Measurements from ENCODE around the gene MTHFSD.

DNA sequence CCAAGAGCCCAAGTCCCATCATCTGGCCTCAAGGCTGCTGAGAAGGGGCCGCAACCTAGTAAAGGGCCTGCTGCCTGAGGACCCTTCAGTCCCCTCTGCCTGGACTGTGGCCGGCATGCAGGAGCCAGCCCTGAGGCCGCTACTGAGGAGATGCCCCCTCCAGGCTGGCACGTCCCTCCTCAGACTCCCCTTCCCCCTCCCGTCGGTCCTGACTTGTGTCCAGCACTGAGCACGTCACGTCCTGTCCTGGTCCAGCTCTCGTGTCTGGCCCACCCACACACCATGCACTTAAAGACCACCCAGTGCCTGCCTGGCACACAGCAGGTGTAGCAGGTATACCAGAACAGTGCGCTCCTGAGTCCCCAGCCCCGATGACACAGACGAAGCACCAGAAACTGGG, 9.6 kb downstream of the MTHFSD start:
- no peak for TF ChIP-seq CHD2 (IDR thresholded peaks at IDR 0.05; ENCODE audit: low read length)
- TF ChIP-seq RXRA (IDR thresholded peaks at IDR 0.05; ENCODE audit: insufficient read depth, low read depth, low read length): no peak
- TF ChIP-seq, protein P1, sequence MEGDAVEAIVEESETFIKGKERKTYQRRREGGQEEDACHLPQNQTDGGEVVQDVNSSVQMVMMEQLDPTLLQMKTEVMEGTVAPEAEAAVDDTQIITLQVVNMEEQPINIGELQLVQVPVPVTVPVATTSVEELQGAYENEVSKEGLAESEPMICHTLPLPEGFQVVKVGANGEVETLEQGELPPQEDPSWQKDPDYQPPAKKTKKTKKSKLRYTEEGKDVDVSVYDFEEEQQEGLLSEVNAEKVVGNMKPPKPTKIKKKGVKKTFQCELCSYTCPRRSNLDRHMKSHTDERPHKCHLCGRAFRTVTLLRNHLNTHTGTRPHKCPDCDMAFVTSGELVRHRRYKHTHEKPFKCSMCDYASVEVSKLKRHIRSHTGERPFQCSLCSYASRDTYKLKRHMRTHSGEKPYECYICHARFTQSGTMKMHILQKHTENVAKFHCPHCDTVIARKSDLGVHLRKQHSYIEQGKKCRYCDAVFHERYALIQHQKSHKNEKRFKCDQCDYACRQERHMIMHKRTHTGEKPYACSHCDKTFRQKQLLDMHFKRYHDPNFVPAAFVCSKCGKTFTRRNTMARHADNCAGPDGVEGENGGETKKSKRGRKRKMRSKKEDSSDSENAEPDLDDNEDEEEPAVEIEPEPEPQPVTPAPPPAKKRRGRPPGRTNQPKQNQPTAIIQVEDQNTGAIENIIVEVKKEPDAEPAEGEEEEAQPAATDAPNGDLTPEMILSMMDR (IDR thresholded peaks at IDR 0.05; ENCODE audit: control extremely low read depth in 1 of 3, insufficient read depth in 1 of 3, low read depth in 1 of 3, low read length in 3 of 3): no peak
- TF ChIP-seq EP300 (IDR thresholded peaks at IDR 0.05; ENCODE audit: borderline replicate concordance in 1 of 2, low read depth in 2 of 2, low read length in 2 of 2): no peak
- no peak for TF ChIP-seq HDAC6 (IDR thresholded peaks at IDR 0.05; ENCODE audit: low read depth, low read length)
- no peak for TF ChIP-seq SIN3A (conservative IDR thresholded peaks at IDR 0.05 in 1 of 2, IDR thresholded peaks at IDR 0.05 in 1 of 2; ENCODE audit: low read depth in 1 of 2, low read length in 2 of 2)
- TF ChIP-seq CEBPB (IDR thresholded peaks at IDR 0.05; ENCODE audit: low read depth, low read length): no peak
- no peak for TF ChIP-seq YY1 (IDR thresholded peaks at IDR 0.05; ENCODE audit: low read depth, low read length)
- no peak for TF ChIP-seq TAF1 (IDR thresholded peaks at IDR 0.05; ENCODE audit: low read depth, low read length)
- no peak for TF ChIP-seq MAFK (IDR thresholded peaks at IDR 0.05; ENCODE audit: low read depth, low read length)
- no peak for TF ChIP-seq PHF8 (conservative IDR thresholded peaks at IDR 0.05; ENCODE audit: low read depth, low read length)

All from H1 (cell line).